ENCODE data around the gene BMP7.

Gene BMP7

GRCh38 chr20:57166568-57167291, 99.7 kb downstream of the BMP7 start:
- in situ Hi-C loops (cut with HindIII; ENCODE audit: low sequenced_read_pairs), result no loop called here
- no peak for DNase-seq (ENCODE audit: low read depth)
- H3K4me3 ChIP-seq (ENCODE audit: low read depth, low read length), result no peak overlapping the region
- no peak for TF ChIP-seq CTCF (IDR thresholded peaks at IDR 0.05; ENCODE audit: low read depth, low read length, missing control alignments)

- no peak for TF ChIP-seq CTCF (IDR thresholded peaks at IDR 0.05; ENCODE audit: low read depth, low read length, missing control alignments)
- in situ Hi-C loops (cut with HindIII; ENCODE audit: low sequenced_read_pairs), result no loop called here
- H3K4me3 ChIP-seq (ENCODE audit: low read depth, low read length), result no peak overlapping the region
- DNase-seq (ENCODE audit: low read depth), result no peak
Observed at GRCh38 chr20:57165427-57166004, 100.9 kb downstream of the BMP7 start.

- in situ Hi-C loops (cut with HindIII; ENCODE audit: low sequenced_read_pairs), result no loop called here
- no peak for DNase-seq (ENCODE audit: low read depth)
- no peak for TF ChIP-seq CTCF (IDR thresholded peaks at IDR 0.05; ENCODE audit: low read depth, low read length, missing control alignments)
- H3K4me3 ChIP-seq (ENCODE audit: low read depth, low read length), result no peak overlapping the region
Observed at GRCh38 chr20:57164872-57165271, 101.6 kb downstream of the BMP7 start.

GRCh38 chr20:57163041-57163440, 103.4 kb downstream of the BMP7 start:
- no peak for DNase-seq (ENCODE audit: low read depth)
- in situ Hi-C loops (cut with HindIII; ENCODE audit: low sequenced_read_pairs), result no loop called here
- no peak overlapping the region for H3K4me3 ChIP-seq (ENCODE audit: low read depth, low read length)
- TF ChIP-seq CTCF (IDR thresholded peaks at IDR 0.05; ENCODE audit: low read depth, low read length, missing control alignments), result no peak

GRCh38 chr20:57162362-57162652, 104.1 kb downstream of the BMP7 start:
- no peak for TF ChIP-seq CTCF (IDR thresholded peaks at IDR 0.05; ENCODE audit: low read depth, low read length, missing control alignments)
- in situ Hi-C loops (cut with HindIII; ENCODE audit: low sequenced_read_pairs), result no loop called here
- H3K4me3 ChIP-seq (ENCODE audit: low read depth, low read length), result no peak overlapping the region
- no peak for DNase-seq (ENCODE audit: low read depth)

GRCh38 chr20:57161478-57162361, 104.7 kb downstream of the BMP7 start:
- TF ChIP-seq CTCF (IDR thresholded peaks at IDR 0.05; ENCODE audit: low read depth, low read length, missing control alignments), result no peak
- no peak for DNase-seq (ENCODE audit: low read depth)
- in situ Hi-C loops (cut with HindIII; ENCODE audit: low sequenced_read_pairs), result no loop called here
- H3K4me3 ChIP-seq (ENCODE audit: low read depth, low read length), result no peak overlapping the region
